NCI-H526 (cell line): ENCODE results near the gene RARB.

Source experiments
- DNase-seq, 2 experiments: peaks; one replicate each; lab custom pipeline; 2025; lab: John Stamatoyannopoulos, UW

The RARB gene

GRCh38 chr3:25423780-25424588, 4.1 kb upstream of the RARB start:
- DNase-seq = no peak

DNA sequence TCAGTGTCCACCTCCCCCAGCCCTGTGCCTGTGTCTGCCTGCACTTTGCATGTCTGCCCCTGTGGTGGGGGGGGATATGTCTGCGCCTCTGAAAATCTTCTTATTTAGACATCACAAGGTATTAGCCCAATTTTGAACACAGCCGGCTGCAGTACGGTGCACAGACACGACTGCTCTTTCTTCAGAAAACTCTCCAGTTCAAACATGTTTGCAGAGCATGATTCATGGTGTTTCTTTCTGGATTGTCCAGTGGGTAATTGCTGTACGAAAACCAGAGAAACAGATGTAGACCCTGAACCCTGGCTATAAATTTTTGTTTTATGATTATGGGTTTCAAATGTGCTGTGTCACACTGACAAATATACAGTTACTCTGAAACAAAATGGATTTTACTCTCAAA, 3.4 kb upstream of the RARB start:
- DNase-seq = no peak

GRCh38 chr3:25426408-25426807, 1.7 kb upstream of the RARB start:
- DNase-seq = no peak

GRCh38 chr3:25427155-25427554, 908 bp upstream of the RARB start:
- no peak for DNase-seq

DNA sequence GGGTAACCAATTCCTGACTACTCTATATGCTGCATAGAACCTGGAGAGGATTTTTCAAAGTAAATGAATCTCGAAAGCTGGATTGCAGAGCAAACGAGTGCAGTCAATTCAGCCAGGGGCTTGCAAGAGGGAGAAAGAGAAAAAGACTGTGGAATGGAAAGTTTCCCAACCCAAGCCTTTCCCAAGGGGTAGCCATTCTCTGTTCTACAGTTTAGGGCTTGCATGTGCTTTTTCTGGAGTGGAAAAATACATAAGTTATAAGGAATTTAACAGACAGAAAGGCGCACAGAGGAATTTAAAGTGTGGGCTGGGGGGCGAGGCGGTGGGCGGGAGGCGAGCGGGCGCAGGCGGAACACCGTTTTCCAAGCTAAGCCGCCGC, 511 bp upstream of the RARB start:
- no peak for DNase-seq

DNA sequence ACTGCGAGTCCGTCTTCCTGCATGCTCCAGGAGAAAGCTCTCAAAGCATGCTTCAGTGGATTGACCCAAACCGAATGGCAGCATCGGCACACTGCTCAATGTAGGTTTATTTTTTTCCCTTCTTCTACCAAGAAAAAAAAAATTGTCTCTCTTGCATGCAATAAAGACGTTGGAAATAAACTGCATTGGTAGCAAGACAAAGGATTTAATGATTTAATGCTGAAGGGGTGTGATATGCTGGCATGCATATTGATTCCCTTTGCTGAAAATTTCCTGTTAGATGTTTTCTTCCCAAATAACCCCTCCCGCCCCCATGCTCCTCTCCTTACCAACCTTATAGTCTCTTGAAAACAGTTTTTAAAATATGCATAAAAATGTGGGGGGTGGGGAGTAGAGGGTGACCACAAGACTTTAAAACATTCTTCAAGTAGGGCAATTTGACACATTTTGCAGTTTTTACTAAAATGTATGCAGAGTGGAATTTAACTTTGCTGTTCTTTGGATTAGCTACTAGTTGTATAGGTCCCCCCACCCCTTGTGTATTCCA, 799 bp downstream of the RARB start:
- no peak for DNase-seq

DNA sequence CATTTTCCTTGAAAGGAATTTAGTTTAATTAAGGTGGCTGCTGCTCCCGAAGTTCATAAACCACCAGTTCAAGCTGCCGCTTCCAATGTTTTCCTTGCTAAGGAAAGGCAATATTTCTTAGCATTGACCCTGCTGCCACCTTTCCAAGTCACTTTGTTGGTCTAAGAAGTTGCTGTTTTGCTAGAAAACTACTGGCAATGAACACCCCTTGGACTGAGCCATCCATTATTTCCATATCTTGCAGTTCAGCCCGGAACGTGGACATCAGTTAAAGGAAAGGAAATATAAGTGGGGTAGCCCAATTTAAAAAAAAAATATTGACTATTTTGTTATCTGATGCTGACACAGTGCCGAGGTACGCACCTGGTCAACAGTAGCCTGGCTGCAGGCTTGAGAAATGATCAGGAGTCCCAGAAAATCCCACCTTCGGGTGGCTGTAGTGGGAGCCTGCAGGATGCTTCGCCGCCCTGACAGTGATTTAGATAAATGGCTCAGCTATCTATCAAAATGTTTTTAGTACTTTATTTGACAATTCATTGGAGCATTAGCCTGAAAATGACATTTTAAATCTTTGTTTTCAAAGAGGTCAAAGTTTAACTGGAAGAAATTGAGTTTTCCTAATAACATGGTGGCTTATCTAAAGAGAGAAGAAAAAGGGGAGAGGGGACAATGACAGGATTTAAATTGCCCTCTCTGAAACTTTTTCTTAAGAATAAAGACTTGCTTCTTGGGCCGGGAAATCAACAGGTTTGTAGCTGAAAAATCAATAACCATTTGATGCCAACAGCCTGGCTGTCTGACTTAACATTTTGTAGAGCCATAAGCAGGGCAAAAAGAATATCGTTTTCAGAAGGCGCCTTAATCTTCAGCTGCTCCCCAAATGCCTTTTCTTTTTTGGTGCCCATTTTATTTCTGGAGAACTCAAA, 1.6 kb downstream of the RARB start:
- DNase-seq = no peak

DNA sequence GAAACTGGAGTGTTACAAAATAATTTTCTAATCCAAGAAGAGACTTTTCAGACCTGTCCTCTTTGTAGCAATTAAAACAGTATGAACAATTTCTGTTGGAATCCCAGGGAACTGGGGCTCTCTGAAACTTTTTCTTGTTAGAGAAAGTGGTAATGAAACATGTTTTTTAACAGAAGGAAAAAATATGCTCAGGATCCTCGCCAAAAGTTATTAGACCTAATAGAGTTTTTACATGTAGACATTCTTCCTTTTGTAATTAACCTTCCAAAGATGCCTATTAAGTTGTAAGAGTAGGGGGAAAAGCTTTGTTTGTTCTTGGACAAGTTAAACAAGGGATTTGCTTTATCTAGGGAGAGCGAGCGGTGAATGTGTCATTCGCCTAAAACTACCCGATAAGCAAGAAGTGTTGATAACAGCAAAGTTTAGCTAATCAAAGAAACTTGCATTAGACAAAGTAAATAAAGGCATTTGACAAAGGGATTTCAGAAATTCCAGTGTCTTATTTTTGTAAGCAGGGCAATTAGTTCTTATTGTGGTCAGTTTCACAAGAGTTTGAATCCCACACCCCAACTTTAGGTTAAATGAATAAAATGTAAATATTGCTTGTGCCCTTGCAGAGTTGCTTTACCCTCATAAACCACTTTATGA, 2.3 kb downstream of the RARB start:
- DNase-seq = no peak

DNA sequence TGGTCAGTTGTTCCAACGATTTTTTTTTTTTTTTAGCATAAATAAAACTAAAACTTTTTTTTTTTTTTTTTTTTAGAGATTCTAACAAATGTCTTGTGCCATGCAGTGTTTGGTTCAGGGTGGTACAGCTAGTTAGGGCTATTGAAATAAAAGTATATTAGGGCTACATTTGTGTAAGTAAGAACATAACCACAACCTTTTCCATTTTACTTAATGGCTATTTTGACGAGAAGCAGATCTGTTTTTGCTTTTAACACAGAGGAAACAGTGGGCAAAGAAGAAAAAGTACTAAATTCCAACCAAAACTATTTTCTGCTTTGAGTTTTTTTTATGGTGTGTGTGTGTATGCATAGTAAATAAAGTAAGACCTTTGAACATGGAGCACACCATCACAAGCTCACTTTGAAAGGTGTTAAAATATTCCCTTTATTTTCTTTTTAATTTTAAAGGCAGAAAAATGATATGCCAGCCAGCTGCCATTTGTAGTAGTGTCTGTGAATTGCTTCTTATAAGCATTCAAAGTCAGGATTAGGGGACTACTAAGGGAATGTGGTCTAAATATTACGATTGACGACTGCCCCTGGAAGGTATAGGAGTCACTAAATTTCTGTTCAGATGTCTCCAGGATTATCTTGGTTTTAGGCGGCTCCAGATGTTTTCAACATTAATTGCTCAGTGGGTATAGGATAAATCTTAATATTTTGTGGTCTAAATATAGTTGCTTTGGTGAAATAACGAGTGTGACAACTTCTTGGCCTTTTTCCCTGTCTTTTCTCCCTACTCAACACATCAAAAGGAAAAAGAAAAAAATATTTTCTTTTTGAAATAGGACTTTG, 3.1 kb downstream of the RARB start:
- DNase-seq = no peak

- no peak for DNase-seq
These were observed 4.2 kb downstream of the RARB start for GRCh38 chr3:25432176-25432720.

DNA sequence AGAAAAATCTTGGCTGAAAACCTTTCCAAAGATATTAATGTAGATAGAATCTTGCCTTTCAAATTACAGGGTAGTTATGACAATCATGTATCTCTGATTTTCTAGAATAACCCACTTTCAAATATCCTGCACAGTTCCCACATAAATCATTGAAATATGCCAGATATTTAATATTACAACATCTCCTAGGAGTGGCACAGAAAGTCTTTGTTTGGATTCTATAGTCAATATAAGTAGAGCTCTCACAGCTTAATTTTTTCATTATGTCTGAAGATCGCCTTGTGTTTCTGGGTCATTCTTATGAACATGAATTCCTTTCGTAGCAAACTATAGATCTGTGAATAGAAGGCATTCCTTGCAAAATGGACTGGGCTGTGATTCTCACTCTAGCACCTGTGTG, 5.0 kb downstream of the RARB start:
- no peak for DNase-seq

DNA sequence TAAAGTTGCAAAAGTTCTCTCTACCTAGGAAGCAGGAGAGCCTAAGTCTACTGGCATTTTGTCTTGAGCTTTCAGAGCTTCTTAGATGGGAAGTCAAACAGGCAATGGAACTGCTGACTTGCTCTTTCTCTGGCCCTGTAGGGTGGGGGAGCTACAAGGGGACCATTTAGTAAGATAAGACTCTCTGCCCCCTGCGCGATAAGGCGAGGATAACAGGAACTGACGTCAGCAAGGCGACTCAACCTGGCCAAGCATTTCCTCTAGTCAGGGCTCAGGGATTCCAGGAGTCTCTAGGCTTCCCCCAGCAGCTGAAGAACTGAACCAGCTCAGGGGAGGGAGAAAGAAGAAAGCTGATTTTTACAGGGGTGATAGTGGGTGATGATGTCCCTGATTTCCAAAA, 5.8 kb downstream of the RARB start:
- DNase-seq = no peak

GRCh38 chr3:25437953-25438352, 9.9 kb downstream of the RARB start:
- DNase-seq = no peak

- no peak for DNase-seq
These were observed 10.9 kb downstream of the RARB start for GRCh38 chr3:25438791-25439555.

DNA sequence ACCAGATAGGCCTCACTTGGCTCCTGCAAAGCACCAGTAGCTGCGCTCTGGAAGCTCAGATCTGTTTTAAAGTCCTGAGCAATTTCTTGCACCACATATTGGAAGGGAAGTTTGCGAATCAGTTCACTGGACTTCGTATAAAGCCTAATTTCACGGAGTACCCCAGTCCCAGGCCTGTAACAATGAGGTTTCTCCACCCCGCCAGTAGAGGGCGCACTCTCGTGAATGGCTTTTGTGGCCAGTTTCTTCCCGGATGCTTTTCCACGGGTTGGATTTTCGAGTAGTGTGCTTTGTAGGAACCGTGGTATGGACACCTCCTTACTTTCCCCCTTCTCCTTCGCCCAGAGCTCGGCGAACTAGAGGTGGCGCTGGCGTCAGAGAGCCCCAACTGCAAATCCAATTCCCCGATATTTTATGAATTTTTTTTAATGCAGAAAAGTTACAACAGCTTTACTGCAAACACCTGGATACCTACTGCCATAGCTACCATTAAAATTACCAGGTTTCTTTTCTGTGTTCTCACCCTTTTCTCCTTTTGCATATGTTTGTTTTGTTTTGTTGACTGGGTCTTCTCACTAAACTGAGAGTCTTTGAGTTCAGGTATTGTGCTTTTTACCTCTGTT, 13.3 kb downstream of the RARB start:
- DNase-seq = peak in 1 of 2 experiments; percentile 5

DNA sequence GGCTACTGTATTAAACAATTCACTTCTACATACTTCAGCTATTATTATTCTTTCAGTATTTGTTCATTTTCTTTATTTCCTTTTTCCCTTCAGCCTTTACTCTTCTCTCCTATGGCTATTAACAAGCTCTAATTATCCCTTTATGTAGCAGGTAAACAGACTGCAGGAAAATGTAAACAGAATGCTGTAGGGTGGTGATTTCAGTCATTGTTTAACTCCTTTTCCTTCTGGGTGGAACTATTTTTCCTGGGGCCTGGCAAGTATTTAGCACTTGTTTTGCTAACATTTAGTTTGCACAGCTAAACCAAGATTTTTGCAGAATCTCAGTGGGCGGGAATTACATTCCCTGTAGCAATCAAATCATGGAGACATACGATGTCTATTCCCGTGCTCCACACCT, 14.4 kb downstream of the RARB start:
- no peak for DNase-seq

- DNase-seq = no peak
These were observed 16.2 kb downstream of the RARB start for GRCh38 chr3:25444273-25444672.

- no peak for DNase-seq
These were observed 17.7 kb downstream of the RARB start for GRCh38 chr3:25445731-25446130.

DNA sequence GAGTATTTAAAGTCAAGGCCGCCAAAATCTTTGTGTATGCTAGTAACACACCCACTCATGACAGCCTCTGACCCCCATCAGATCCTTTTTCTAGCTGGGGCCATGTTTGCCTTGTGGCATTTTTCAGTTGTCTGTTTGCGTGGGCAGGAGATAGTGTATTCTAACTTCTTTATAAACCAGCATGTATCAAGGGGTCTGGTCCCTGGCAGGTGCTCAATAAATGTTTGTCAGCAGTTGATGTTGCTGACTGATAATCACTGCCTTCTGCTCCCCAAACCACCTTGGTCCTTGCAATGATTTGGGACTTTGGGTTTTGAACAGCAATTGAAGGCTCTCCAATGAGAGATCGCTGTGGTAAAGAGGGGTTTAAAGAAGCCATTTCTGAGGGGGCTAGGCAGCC, 19.2 kb downstream of the RARB start:
- no peak for DNase-seq

DNA sequence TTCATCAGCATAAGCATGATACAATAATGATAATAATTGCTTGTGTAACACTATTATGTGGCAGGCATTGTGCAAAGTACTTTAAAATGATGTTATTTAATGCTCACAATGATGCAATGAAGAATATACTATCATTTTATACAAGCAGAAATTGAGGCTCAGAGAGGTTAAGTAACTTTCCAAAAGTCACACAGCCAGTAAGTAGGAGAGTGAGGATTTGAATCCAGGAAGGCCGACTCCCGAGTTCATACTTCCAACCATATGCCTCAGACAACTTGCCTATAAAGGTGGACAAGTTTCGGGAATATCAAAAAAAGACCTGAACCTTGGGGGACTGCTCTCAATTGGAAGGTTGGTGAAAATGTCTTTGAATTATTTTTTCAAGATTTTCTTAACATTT, 19.9 kb downstream of the RARB start:
- no peak for DNase-seq
